A549 (cell line): Measurements from ENCODE around the gene VLDLR. TPM values are rescaled to one million over a fixed set of nuclear protein-coding genes. Genes with fewer than 3 reads are reported as not detected.

Source experiments
- ATAC-seq, 2 experiments: fragments of 200-7000 bp in 1 of 2; fragments of >200 bp in 1 of 2; cut with Nextera tagmentation in 1 of 2; cut with Tn5 transposase in 1 of 2; 3 replicates each; pipeline versions ENCODE4 v1.8.0 to v1.9.1; 2018 to 2020; ENCODE audit warnings: mild to moderate bottlenecking in 1 of 2, moderate library complexity in 1 of 2
- CTCF ChIA-PET: fragments of 300-600 bp; sonication (Branson Sonifier 250); formaldehyde crosslinking; extraction: SDS; loops from one replicate; lab custom pipeline; 2021; ENCODE audit warnings: antibody characterized with exemption, inconsistent platforms; lab: Yijun Ruan, JAX
- POLR2A ChIA-PET: fragments of 350-600 bp; formaldehyde crosslinking; extraction: SDS; loops from one replicate; lab custom pipeline; 2021; ENCODE audit warnings: antibody characterized with exemption, inconsistent platforms; lab: Yijun Ruan, JAX
- DNase-seq, 2 experiments: peaks; one replicate each; pipeline versions ENCODE4 v3.0.0 to v3.0.0-alpha.2; 2011 to 2016; ENCODE audit warnings: low read depth in 1 of 2, low spot score in 1 of 2
- FAIRE-seq: peaks from 2 replicates; lab custom pipeline; 2011; peaks lifted over from hg19 to GRCh38; lab: Jason Lieb, UNC
- H3K27ac ChIP-seq, 2 experiments: fragments of >200 bp; sonication (Bioruptor Twin); formaldehyde crosslinking; 3 replicates each; pipeline ENCODE4 v1.5.1; 2016 to 2017
- H3K4me1 ChIP-seq: fragments of >200 bp; sonication (Bioruptor Twin); formaldehyde crosslinking; 3 replicates; pipeline ENCODE4 v1.6.1; 2016
- H3K4me2 ChIP-seq: fragments of >200 bp; sonication (Bioruptor Twin); formaldehyde crosslinking; 3 replicates; pipeline ENCODE4 v1.6.1; 2016
- H3K4me3 ChIP-seq: fragments of >200 bp; sonication (Bioruptor Twin); formaldehyde crosslinking; 3 replicates; pipeline ENCODE4 v1.5.1; 2016
- H3K9me3 ChIP-seq: fragments of >200 bp; sonication (Bioruptor Twin); formaldehyde crosslinking; 3 replicates; pipeline ENCODE4 v1.6.1; 2016
- BCL3 ChIP-seq: fragments of >200 bp; sonication (Bioruptor Twin); formaldehyde crosslinking; IDR thresholded peaks from 3 replicates; pipeline ENCODE4 v1.6.1; 2016
- CBX8 ChIP-seq: fragments of 200-600 bp; sonication (generic); IDR thresholded peaks from 2 replicates; pipeline ENCODE4 v1.6.1; 2016
- CHD2 ChIP-seq: fragments of 150-350 bp; IDR thresholded peaks from 2 replicates; pipeline ENCODE4 v1.6.1; 2014; ENCODE audit warnings: low read length; ENCODE audit not compliant: partially characterized antibody
- E2F6 ChIP-seq: IDR thresholded peaks from 2 replicates; pipeline ENCODE4 v1.6.1; 2012; ENCODE audit warnings: low read depth, borderline replicate concordance
- ELK1 ChIP-seq: fragments of 150-350 bp; IDR thresholded peaks from 2 replicates; pipeline ENCODE4 v1.6.1; 2014; ENCODE audit warnings: low read depth, mild to moderate bottlenecking, low read length
- GATA3 ChIP-seq: IDR thresholded peaks from 2 replicates; pipeline ENCODE4 v1.6.1; 2012; ENCODE audit warnings: borderline replicate concordance
- HDAC2 ChIP-seq: fragments of 200-600 bp; sonication (generic); IDR thresholded peaks from 2 replicates; pipeline ENCODE4 v1.6.1; 2016
- HES2 ChIP-seq: fragments of >200 bp; sonication (Bioruptor Twin); formaldehyde crosslinking; IDR thresholded peaks from 2 replicates; pipeline ENCODE4 v1.6.1; 2016
- HOXB13 ChIP-seq: fragments of 250-450 bp; sonication (Bioruptor Pico); IDR thresholded peaks from 2 replicates; pipeline ENCODE4 v1.5.0; 2020; ENCODE audit warnings: low read depth, mild to moderate bottlenecking, moderate library complexity
- HOXB5 ChIP-seq: fragments of 250-450 bp; sonication (Bioruptor Pico); IDR thresholded peaks from 2 replicates; pipeline ENCODE4 v1.5.0; 2020; ENCODE audit warnings: mild to moderate bottlenecking, moderate library complexity
- JUN ChIP-seq, 2 experiments: fragments of >200 bp; sonication (Bioruptor Twin); formaldehyde crosslinking; IDR thresholded peaks; 2 replicates in 1 of 2; 3 replicates in 1 of 2; pipeline ENCODE4 v1.6.1; 2016 to 2017
- MYC ChIP-seq: IDR thresholded peaks from 2 replicates; pipeline ENCODE4 v1.6.1; 2012; ENCODE audit warnings: mild to moderate bottlenecking, inconsistent platforms, low read length, improper control_type of control experiment, borderline replicate concordance
- RCOR1 ChIP-seq: fragments of 150-350 bp; IDR thresholded peaks from 2 replicates; pipeline ENCODE4 v1.6.1; 2014; ENCODE audit warnings: antibody characterized with exemption, low read length, low read depth
- REST ChIP-seq: fragments of 200-600 bp; sonication (generic); IDR thresholded peaks from 2 replicates; pipeline ENCODE4 v1.6.1; 2016; ENCODE audit warnings: antibody characterized with exemption, mild to moderate bottlenecking, moderate library complexity
- RFX5 ChIP-seq: fragments of 450-650 bp; IDR thresholded peaks from 2 replicates; pipeline ENCODE4 v1.7.1; 2014; ENCODE audit warnings: antibody characterized with exemption, mild to moderate bottlenecking, moderate library complexity
- SREBF2 ChIP-seq: fragments of 450-650 bp; IDR thresholded peaks from 2 replicates; pipeline ENCODE4 v1.6.1; 2014; ENCODE audit warnings: mild to moderate bottlenecking, moderate library complexity
- ZNF302 ChIP-seq: fragments of 250-450 bp; sonication (Bioruptor Pico); IDR thresholded peaks from 2 replicates; pipeline ENCODE4 v1.9.0; 2021; ENCODE audit warnings: inconsistent platforms, mild to moderate bottlenecking, moderate library complexity
- WGBS: methylation state at CpG from one replicate; pipeline ENCODE4 v1.1.6; 2017; ENCODE audit errors: missing lambda C conversion rate; 5-methylcytosine and 5-hydroxymethylcytosine counted together
- polyA plus RNA-seq, 4 experiments: library from polyadenylated mRNA; depleted of rRNA in 3 of 4; stranded (reverse); fragments of >200 nt; fragmentation: RNase III in 1 of 4; extraction: RNeasy Plus Mini Kit Qiagen cat#74134 plus additional on column Dnase treatment in 1 of 4; gene quantifications; 2 replicates in 3 of 4; 3 replicates in 1 of 4; pipeline ENCODE4 v1.2.3, GENCODE V29; 2011 to 2017

The VLDLR gene
- polyA plus RNA-seq, 2 of the 4 experiments (the other 2 are of a cell fraction) = 27.9 to 49.0 TPM

GRCh38 chr9:2697492-2697891 is 75.9 kb downstream of the VLDLR start (continued):
- TF ChIP-seq REST = no peak
- TF ChIP-seq MYC = no peak
- TF ChIP-seq JUN (IDR thresholded peaks at IDR 0.05) = no peak
- no peak for TF ChIP-seq RFX5

GRCh38 chr9:2700398-2700797 is 78.8 kb downstream of the VLDLR start:
- Histone ChIP-seq H3K4me1 (no peaks in the 10 kb centered on the region), H3K27ac (no peak overlapping the region), H3K4me3 (no peak overlapping the region), H3K4me2 (no peak overlapping the region), H3K9me3 (no peaks in the 10 kb centered on the region)
- no peak for TF ChIP-seq HOXB5 (CRISPR knock-in tag)
- TF ChIP-seq HDAC2 = no peak
- no peak for TF ChIP-seq CBX8
- no peak for TF ChIP-seq REST
- no peak for TF ChIP-seq ELK1
- no peak for TF ChIP-seq MYC
- TF ChIP-seq E2F6 = no peak
- TF ChIP-seq ZNF302 (CRISPR knock-in tag) = no peak
- no peak for TF ChIP-seq SREBF2
- no peak for TF ChIP-seq RCOR1
- no peak for TF ChIP-seq HES2
- TF ChIP-seq GATA3 = no peak
- TF ChIP-seq HOXB13 (CRISPR knock-in tag) = no peak
- no peak for TF ChIP-seq BCL3
- no peak for TF ChIP-seq CHD2
- CTCF ChIA-PET = interaction anchor here (0.8 to 1.9 kb wide), 2 partner anchors 17 to 633 kb away, joined by 3 to 4 read pairs; partner anchors contain the start of gene KCNV2
- ATAC-seq (no peak), DNase-seq (no peak), FAIRE-seq (peak; percentile 32)
- POLR2A ChIA-PET = no interaction called here
- 79% methylated on average over 6 of the region's 6 CpGs for WGBS
